Measurements from ENCODE around the gene UGT3A2.

Gene UGT3A2

GRCh38 chr5:36001032-36001431 is 65.7 kb downstream of the UGT3A2 start:
- DNase-seq = no peak

GRCh38 chr5:35999547-35999946 is 67.1 kb downstream of the UGT3A2 start:
- no peak for DNase-seq

- no peak for DNase-seq
Measured at GRCh38 chr5:35996076-35996475, 70.6 kb downstream of the UGT3A2 start.

- DNase-seq = no peak
Measured at GRCh38 chr5:35990941-35991611, 75.6 kb downstream of the UGT3A2 start, which contains the start of gene UGT3A1. Gene UGT3A1 (minus strand): TSS chr5:35991390. CDS start chr5:35991240, 150 bp downstream.

GRCh38 chr5:35990520-35990919 is 76.2 kb downstream of the UGT3A2 start:
- DNase-seq = no peak

GRCh38 chr5:35988529-35988928 is 78.2 kb downstream of the UGT3A2 start:
- DNase-seq = no peak

GRCh38 chr5:35987776-35988175 is 78.9 kb downstream of the UGT3A2 start:
- DNase-seq = no peak
